ENCODE measurements around the gene PPP1R12C. TPM values are rescaled to one million over a fixed set of nuclear protein-coding genes. Genes with fewer than 3 reads are reported as not detected.

The PPP1R12C gene
- polyA plus RNA-seq, 2 donors = 77.7 to 100 TPM

Other genes starting within 250 kb of the PPP1R12C start
- under 1 TPM in 1 of 2 donors, not detected in 1; 0.10 TPM for gene FCAR, start 243.4 kb downstream of the PPP1R12C start, polyA plus RNA-seq
- not detected for gene NCR1, start 211.5 kb downstream of the PPP1R12C start, polyA plus RNA-seq
- not detected for gene NLRP7, start 170.1 kb downstream of the PPP1R12C start, polyA plus RNA-seq
- 10 to 100 TPM in 1 of 2 donors, 1 to 10 TPM in 1; 3.8 to 20.5 TPM for gene NLRP2, start 151.3 kb downstream of the PPP1R12C start, polyA plus RNA-seq
- gene GP6, start 79.4 kb downstream of the PPP1R12C start, polyA plus RNA-seq = 1 to 10 TPM in 1 of 2 donors, under 1 TPM in 1; 0.45 to 1.6 TPM
- gene RDH13, start 54.5 kb downstream of the PPP1R12C start, polyA plus RNA-seq = 10 to 100 TPM; 32.5 to 60.6 TPM
- gene EPS8L1, start 41.8 kb downstream of the PPP1R12C start, polyA plus RNA-seq = 1,000 to 10,000 TPM in 1 of 2 donors, 100 to 1,000 TPM in 1; 578 to 1,427 TPM
- gene TNNT1, start 31.6 kb upstream of the PPP1R12C start, polyA plus RNA-seq = 10 to 100 TPM in 1 of 2 donors, 1 to 10 TPM in 1; 6.1 to 10.9 TPM
- 1 to 10 TPM; 1.0 to 2.6 TPM for gene TNNI3, start 40.1 kb upstream of the PPP1R12C start, polyA plus RNA-seq
- gene DNAAF3, start 49.0 kb upstream of the PPP1R12C start, polyA plus RNA-seq = 1 to 10 TPM in 1 of 2 donors, under 1 TPM in 1; 0.44 to 1.1 TPM
- under 1 TPM in 1 of 2 donors, not detected in 1; 0.05 TPM for gene SYT5, start 62.7 kb upstream of the PPP1R12C start, polyA plus RNA-seq
- gene PTPRH, start 91.9 kb upstream of the PPP1R12C start, polyA plus RNA-seq = under 1 TPM; 0.10 to 0.19 TPM
- 1 to 10 TPM; 2.3 to 6.0 TPM for gene TMEM86B, start 111.1 kb upstream of the PPP1R12C start, polyA plus RNA-seq
- gene PPP6R1, start 141.4 kb upstream of the PPP1R12C start, polyA plus RNA-seq = 10 to 100 TPM; 29.8 to 30.6 TPM
- gene HSPBP1, start 162.5 kb upstream of the PPP1R12C start, polyA plus RNA-seq = 10 to 100 TPM; 30.9 to 44.9 TPM
- gene BRSK1, start 166.4 kb upstream of the PPP1R12C start, polyA plus RNA-seq = 1 to 10 TPM in 1 of 2 donors, under 1 TPM in 1; 0.96 to 1.0 TPM
- gene TMEM150B, start 207.7 kb upstream of the PPP1R12C start, polyA plus RNA-seq = under 1 TPM in 1 of 2 donors, not detected in 1; 0.12 TPM
- gene KMT5C, start 222.2 kb upstream of the PPP1R12C start, polyA plus RNA-seq = 1 to 10 TPM; 5.0 to 9.4 TPM
- gene COX6B2, start 237.1 kb upstream of the PPP1R12C start, polyA plus RNA-seq = under 1 TPM; 0.48 to 0.53 TPM
- gene GARIN5B, start 245.6 kb upstream of the PPP1R12C start, polyA plus RNA-seq = not detected